Body of pancreas (tissue), 4 donors: ENCODE measurements around the gene LTBP3.

Experiments used
- CTCF ChIP-seq, 7 experiments: fragments of 450-650 bp in 4 of 7; fragments of 200-600 bp in 3 of 7; sonication (generic) in 3 of 7; IDR thresholded peaks; one replicate each; pipeline ENCODE4 v1.5.1; 2016 to 2019; ENCODE audit warnings: antibody characterized with exemption in 7 of 7
- POLR2A ChIP-seq, 3 donors: fragments of 450-650 bp; IDR thresholded peaks; one replicate each; pipeline ENCODE4 v1.6.1; 2016; ENCODE audit warnings: antibody characterized with exemption in 3 of 3, mild to moderate bottlenecking in 2 of 3

DNA sequence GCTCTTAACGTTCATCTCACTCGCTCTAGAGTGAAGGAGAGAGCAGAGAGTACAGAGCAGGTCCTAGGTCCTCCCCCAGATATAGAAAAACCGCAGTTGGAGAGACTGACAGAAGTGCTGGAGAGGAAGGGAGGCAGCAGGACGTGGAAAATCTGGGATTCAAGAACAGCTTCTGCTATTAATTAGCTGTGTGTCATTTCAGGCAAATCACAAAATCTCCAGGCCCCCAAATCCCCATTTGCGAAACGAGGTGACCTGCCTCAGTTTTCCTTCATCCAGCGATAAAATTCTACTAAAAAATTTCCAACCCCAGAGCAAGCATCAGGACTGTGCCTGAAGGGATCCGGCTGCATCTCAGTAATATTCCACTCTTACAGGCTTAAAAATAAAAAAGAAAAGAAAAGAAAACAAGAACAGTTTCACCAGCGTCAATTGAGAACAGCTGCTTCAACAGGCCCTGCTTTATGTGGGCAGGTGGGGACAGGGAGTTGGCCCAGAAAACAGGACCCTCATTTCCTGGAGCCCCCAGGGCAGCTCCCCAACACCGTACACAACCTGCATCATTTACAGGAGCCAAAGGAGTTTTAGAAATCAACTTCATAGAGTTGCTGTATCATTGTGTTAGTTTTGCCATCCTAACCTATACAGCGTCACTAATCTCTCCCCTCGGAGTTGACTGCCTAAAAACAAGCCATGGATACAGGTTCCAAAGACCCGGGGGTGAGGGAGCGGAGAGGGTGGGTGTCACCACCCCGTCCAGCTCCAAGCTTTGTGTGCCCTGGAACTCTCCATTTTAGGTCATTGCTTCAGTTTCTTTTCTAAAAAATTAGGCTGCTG, 61.6 kb downstream of the LTBP3 start:
- no peak for TF ChIP-seq CTCF (IDR thresholded peaks at IDR 0.05)
- TF ChIP-seq POLR2A (IDR thresholded peaks at IDR 0.05), result no peak
